Body of pancreas (tissue), 4 donors: Measurements from ENCODE around the gene ANKRD44. TPM values are rescaled to one million over a fixed set of nuclear protein-coding genes. Genes with fewer than 3 reads are reported as not detected.
A peak's percentile ranks its signal among the peaks of the same experiment; 100 is the strongest.

Source experiments
- ATAC-seq: fragments of 150-250 bp; one replicate; pipeline ENCODE4 v1.9.1; 2016
- DNase-seq, 4 donors: peaks; one replicate each; pipeline ENCODE4 v3.0.0-alpha.2; 2019
- H3K27ac ChIP-seq, 4 donors: fragments of 200-600 bp; sonication (generic); 1 replicate in 3 of 4; 2 replicates in 1 of 4; pipeline versions ENCODE4 v1.5.1 to v1.6.1; 2016 to 2019; ENCODE audit warnings: mild to moderate bottlenecking in 1 of 4, mixed read lengths in 1 of 4, moderate library complexity in 1 of 4
- H3K27me3 ChIP-seq, 2 donors: fragments of 200-600 bp; sonication (generic); one replicate each; pipeline ENCODE4 v1.6.0; 2016; ENCODE audit warnings: mild to moderate bottlenecking in 1 of 2
- H3K36me3 ChIP-seq, 2 donors: fragments of 200-600 bp; sonication (generic); replicated peaks in 1 of 2; 2 replicates each; pipeline ENCODE4 v1.5.1; 2016; ENCODE audit warnings: low read depth in 2 of 2; ENCODE audit not compliant: insufficient read depth in 1 of 2
- H3K4me1 ChIP-seq: fragments of 200-600 bp; sonication (generic); one replicate; pipeline ENCODE4 v1.6.0; 2016
- H3K4me3 ChIP-seq, 2 donors: fragments of 200-600 bp; sonication (generic); 1 replicate in 1 of 2; 2 replicates in 1 of 2; pipeline ENCODE4 v1.5.1; 2016 to 2019
- H3K9me3 ChIP-seq, 3 donors: fragments of 200-600 bp; sonication (generic); 1 replicate in 2 of 3; 2 replicates in 1 of 3; pipeline ENCODE4 v1.5.1; 2016
- POLR2A ChIP-seq, 3 donors: fragments of 450-650 bp; IDR thresholded peaks; one replicate each; pipeline ENCODE4 v1.6.1; 2016; ENCODE audit warnings: antibody characterized with exemption in 3 of 3, mild to moderate bottlenecking in 2 of 3
- WGBS, 2 donors: methylation state at CpG; one replicate each; pipeline ENCODE4 v1.1.5; 2017; 5-methylcytosine and 5-hydroxymethylcytosine counted together
- intact Hi-C: fragments of 100-400 bp; cut with DNase I; formaldehyde crosslinking; loops from one replicate; pipeline ENCODE4 v1.15.1; 2023
- total RNA-seq, 2 donors: library from RNA; depleted of rRNA; stranded (reverse); fragments of >200 nt; gene quantifications; one replicate each; pipeline ENCODE4 v1.1.0, GENCODE V29; 2016
- TF ChIP-seq, protein P1 (sequence below), 7 experiments: fragments of 450-650 bp in 4 of 7; fragments of 200-600 bp in 3 of 7; sonication (generic) in 3 of 7; IDR thresholded peaks; one replicate each; pipeline ENCODE4 v1.5.1; 2016 to 2019; ENCODE audit warnings: antibody characterized with exemption in 7 of 7

The ANKRD44 gene
- total RNA-seq, 2 donors from 2014 or later, result 12.2 TPM

DNA sequence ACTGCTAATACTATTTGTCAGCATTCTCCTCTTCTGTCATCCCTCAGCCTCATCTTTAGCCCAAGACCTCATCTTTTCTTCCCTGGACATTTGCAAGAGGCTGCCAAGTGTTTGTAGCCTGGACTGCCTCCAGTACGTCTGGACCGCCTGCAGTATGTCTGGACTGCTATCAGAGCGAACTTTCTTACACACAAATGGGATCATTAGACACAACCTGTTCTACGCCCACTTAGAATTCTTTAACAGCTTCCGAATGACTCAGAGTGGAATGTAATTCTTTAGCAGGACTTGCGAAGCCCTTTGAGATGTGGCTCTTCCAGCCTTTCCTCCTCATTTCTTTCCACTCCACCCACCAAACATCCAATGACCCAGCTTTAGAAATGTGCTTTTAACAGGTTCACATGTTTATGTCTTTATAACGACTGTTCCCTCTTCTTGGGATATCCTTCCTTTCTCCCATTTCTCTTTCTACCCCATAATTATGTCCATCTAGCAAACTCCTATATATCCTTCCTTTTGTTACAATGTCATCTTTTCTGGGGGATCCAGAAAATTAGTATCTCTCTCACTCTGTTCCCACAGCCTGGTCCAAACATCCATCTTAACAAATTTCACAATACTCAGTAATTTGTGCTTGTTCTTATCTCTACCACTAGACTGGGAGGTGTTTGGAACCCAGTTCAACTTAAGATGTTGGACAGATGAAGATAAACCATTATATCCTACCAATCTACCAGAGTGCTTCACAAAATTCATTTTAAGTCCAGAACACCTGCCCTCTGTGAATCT is 212.8 kb downstream of the ANKRD44 start:
- peak; percentile 19 to 45 (median 36) for DNase-seq
- intact Hi-C loops, result no loop called here
- no peak overlapping the region for H3K4me3 ChIP-seq
- H3K36me3 ChIP-seq, result no peaks in the 10 kb centered on the region
- TF ChIP-seq, protein P1, sequence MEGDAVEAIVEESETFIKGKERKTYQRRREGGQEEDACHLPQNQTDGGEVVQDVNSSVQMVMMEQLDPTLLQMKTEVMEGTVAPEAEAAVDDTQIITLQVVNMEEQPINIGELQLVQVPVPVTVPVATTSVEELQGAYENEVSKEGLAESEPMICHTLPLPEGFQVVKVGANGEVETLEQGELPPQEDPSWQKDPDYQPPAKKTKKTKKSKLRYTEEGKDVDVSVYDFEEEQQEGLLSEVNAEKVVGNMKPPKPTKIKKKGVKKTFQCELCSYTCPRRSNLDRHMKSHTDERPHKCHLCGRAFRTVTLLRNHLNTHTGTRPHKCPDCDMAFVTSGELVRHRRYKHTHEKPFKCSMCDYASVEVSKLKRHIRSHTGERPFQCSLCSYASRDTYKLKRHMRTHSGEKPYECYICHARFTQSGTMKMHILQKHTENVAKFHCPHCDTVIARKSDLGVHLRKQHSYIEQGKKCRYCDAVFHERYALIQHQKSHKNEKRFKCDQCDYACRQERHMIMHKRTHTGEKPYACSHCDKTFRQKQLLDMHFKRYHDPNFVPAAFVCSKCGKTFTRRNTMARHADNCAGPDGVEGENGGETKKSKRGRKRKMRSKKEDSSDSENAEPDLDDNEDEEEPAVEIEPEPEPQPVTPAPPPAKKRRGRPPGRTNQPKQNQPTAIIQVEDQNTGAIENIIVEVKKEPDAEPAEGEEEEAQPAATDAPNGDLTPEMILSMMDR (IDR thresholded peaks at IDR 0.05), result no peak
- TF ChIP-seq POLR2A (IDR thresholded peaks at IDR 0.05), result no peak
- ATAC-seq, result peak; percentile 72
- no peaks in the 10 kb centered on the region for H3K9me3 ChIP-seq
- no peaks in the 10 kb centered on the region for H3K27me3 ChIP-seq
- H3K27ac ChIP-seq, result peak overlapping the region in 1 of 4 donors; percentile 25
- WGBS, 2 donors, result 85 to 87% methylated on average over 7 of the region's 7 CpGs
- no peaks in the 10 kb centered on the region for H3K4me1 ChIP-seq

DNA sequence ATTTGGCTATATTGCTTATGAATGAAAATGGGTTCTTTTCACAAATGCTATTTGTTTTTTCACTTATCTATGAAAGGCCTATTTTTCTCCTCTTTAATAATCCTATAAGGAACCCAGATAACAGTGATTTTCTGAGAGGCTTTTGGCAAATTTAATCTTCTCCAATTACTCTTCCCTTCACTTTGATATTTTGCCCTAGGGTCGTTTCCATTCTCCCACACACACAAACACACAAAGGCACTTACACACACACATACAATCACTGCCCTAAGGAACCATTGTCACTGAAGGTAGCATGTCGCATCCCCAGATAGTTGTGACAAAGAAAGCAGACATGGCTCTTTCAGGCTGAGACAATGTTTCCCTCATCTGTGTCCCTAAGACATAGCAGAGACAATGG is 213.9 kb downstream of the ANKRD44 start:
- H3K27ac ChIP-seq, result no peak overlapping the region
- 79 to 85% methylated on average over 2 of the region's 2 CpGs for WGBS, 2 donors
- H3K4me1 ChIP-seq, result no peaks in the 10 kb centered on the region
- no peaks in the 10 kb centered on the region for H3K27me3 ChIP-seq
- TF ChIP-seq, protein P1 (IDR thresholded peaks at IDR 0.05), result no peak
- no peak for TF ChIP-seq POLR2A (IDR thresholded peaks at IDR 0.05)
- no peaks in the 10 kb centered on the region for H3K9me3 ChIP-seq
- no peak for ATAC-seq
- H3K36me3 ChIP-seq, result no peaks in the 10 kb centered on the region
- intact Hi-C loops, result no loop called here
- H3K4me3 ChIP-seq, result no peak overlapping the region
- no peak for DNase-seq

DNA sequence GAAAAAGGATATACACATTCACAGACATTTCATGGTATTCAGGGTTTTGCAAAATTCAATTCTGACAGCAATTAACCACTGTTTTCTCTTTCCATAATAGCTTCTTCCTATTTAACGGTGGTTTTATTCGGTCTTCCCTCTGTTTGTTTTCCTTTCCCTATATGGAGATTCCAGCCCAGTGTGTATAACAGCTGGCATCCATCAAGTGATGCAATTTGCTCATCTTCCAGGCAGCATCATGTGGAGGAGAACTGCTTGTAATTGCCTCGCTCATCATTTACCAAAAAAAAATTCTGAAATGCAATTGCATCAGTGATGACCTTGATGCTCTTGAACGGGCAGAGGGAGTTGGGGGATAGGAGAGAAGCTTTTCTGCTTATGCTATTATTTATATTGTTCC is 218.1 kb downstream of the ANKRD44 start:
- ATAC-seq, result peak; percentile 27
- intact Hi-C loops, result no loop called here
- no peak overlapping the region for H3K27ac ChIP-seq
- peak in 3 of 4 donors; percentile 16 to 23 (median 19) for DNase-seq
- H3K9me3 ChIP-seq, result no peaks in the 10 kb centered on the region
- TF ChIP-seq, protein P1 (IDR thresholded peaks at IDR 0.05), result no peak
- no peak for TF ChIP-seq POLR2A (IDR thresholded peaks at IDR 0.05)
- no peaks in the 10 kb centered on the region for H3K27me3 ChIP-seq
- H3K36me3 ChIP-seq, result no peaks in the 10 kb centered on the region
- no peaks in the 10 kb centered on the region for H3K4me1 ChIP-seq
- 70 to 73% methylated on average over 4 of the region's 4 CpGs for WGBS, 2 donors
- H3K4me3 ChIP-seq, result no peak overlapping the region

DNA sequence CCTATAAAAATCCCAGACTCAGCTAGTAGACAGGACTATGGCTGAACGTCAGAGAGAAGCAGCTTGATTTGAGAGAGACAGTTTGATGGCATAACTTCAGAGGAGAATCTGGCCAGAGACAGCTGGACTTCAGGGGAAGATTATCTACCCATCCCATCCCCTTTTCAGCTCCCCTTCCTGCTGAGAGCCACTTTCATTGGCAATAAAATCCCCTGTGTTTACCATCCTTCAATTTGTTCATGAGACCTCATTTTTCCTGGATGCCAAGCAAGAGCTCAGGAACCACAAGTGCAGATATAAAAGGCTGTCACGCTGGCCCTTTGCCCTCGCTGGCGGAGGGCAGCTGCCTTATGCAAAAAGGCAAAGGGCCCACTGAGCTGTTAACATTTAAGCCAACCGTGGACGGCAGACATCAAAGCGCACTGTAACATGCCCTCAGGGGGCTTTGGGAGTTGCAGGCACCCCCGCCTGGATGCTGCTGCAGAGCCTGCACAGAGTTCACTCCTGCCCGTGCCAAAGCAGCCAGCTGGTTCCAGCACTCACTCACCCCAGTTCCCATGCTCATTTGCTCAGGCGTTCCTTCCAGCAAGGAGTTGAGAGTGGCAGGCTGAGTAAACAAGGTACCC is 219.7 kb downstream of the ANKRD44 start:
- intact Hi-C loops, result no loop called here
- DNase-seq (no peak), ATAC-seq (no peak)
- Histone ChIP-seq H3K9me3 (no peaks in the 10 kb centered on the region), H3K4me3 (no peak overlapping the region), H3K36me3 (no peaks in the 10 kb centered on the region), H3K4me1 (no peaks in the 10 kb centered on the region), H3K27ac (no peak overlapping the region), H3K27me3 (no peaks in the 10 kb centered on the region)
- 82 to 90% methylated on average over 9 to 10 of the region's 10 CpGs for WGBS, 2 donors
- TF ChIP-seq, protein P1 (IDR thresholded peaks at IDR 0.05), result no peak
